Measurements from ENCODE around the gene LAMA3.

The LAMA3 gene

GRCh38 chr18:23824240-23824639 lies 135.0 kb downstream of the LAMA3 start:
- Histone ChIP-seq H3K36me3 (replicated peaks in 1 of 2; ENCODE audit: control insufficient read depth in 2 of 2, insufficient read depth in 2 of 2, low read length in 2 of 2) (no peaks in the 10 kb centered on the region), H3K18ac (ENCODE audit: low read length) (no peak overlapping the region), H2AK5ac (ENCODE audit: low read depth, low read length) (no peak overlapping the region), H4K91ac (ENCODE audit: low read depth, low read length, poor library complexity) (no peak overlapping the region), H2AFZ (ENCODE audit: low read length) (no peak overlapping the region), H3K4me3 (ENCODE audit: low read length in 2 of 2) (no peak overlapping the region), H3K14ac (ENCODE audit: low read length) (no peak overlapping the region), H2BK5ac (ENCODE audit: low read length) (no peak overlapping the region), H3K9ac (ENCODE audit: low read depth, low read length, poor library complexity) (no peak overlapping the region), H2BK12ac (ENCODE audit: low read length) (no peak overlapping the region), H3K27me3 (ENCODE audit: control insufficient read depth in 3 of 3, insufficient read depth in 3 of 3, low read depth in 1 of 3, low read length in 3 of 3) (peaks cover 0 to 2% (median 0%) of the 10 kb centered on the region in 3 experiments), H2BK120ac (ENCODE audit: low read depth, low read length) (no peak overlapping the region), H3K4ac (ENCODE audit: low read length) (no peak overlapping the region), H2BK15ac (ENCODE audit: low read length) (no peak overlapping the region), H3K4me1 (ENCODE audit: control insufficient read depth in 2 of 2, insufficient read depth in 1 of 2, low read depth in 1 of 2, low read length in 2 of 2) (peaks cover 0 to 3% of the 10 kb centered on the region in 2 donors), H3K23ac (ENCODE audit: low read depth, low read length, poor library complexity) (no peak overlapping the region), H4K8ac (ENCODE audit: low read depth, low read length) (no peak overlapping the region), H3K4me2 (ENCODE audit: insufficient read depth, low read length, poor library complexity, severe bottlenecking) (no peak overlapping the region), H3K79me1 (ENCODE audit: low read depth, low read length) (no peaks in the 10 kb centered on the region), H3K27ac (replicated peaks; ENCODE audit: low read length) (no peak overlapping the region), H3K9me3 (replicated peaks in 1 of 2; ENCODE audit: control insufficient read depth in 2 of 2, insufficient read depth in 1 of 2, low read depth in 1 of 2, low read length in 2 of 2) (no peaks in the 10 kb centered on the region)
- no CpG with 5 or more reads among the region's 2 CpGs for WGBS, 2 donors (ENCODE audit: extremely low coverage in 2 of 2, insufficient read length in 2 of 2, insufficient replicate concordance in 1 of 2)
- DNase-seq (ENCODE audit: low spot score): no peak

DNA sequence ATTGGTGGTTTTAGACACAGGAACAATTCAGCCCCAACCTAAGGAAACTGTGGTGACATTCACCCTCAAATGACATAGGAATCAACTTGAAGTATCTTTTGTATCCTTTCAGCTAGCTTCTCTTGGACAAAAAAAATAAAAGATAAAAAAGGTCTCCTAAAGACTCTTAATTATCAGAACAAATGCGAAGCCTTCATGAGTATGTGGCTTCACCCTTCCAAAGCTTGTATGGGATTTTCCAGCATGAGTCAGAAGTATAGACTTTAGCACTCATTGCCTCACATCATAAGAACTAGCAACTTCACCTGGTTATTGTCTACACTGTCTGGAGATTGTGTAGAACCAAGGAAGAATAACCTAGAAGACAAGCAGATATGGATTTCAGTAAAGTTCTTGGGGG lies 135.4 kb downstream of the LAMA3 start:
- Histone ChIP-seq H3K4me2 (ENCODE audit: insufficient read depth, low read length, poor library complexity, severe bottlenecking) (no peak overlapping the region), H3K23ac (ENCODE audit: low read depth, low read length, poor library complexity) (no peak overlapping the region), H3K4me1 (ENCODE audit: control insufficient read depth in 2 of 2, insufficient read depth in 1 of 2, low read depth in 1 of 2, low read length in 2 of 2) (peaks cover 0 to 3% of the 10 kb centered on the region in 2 donors), H2AK5ac (ENCODE audit: low read depth, low read length) (no peak overlapping the region), H4K91ac (ENCODE audit: low read depth, low read length, poor library complexity) (no peak overlapping the region), H2BK12ac (ENCODE audit: low read length) (no peak overlapping the region), H3K79me1 (ENCODE audit: low read depth, low read length) (no peaks in the 10 kb centered on the region), H2BK120ac (ENCODE audit: low read depth, low read length) (no peak overlapping the region), H3K4me3 (ENCODE audit: low read length in 2 of 2) (no peak overlapping the region), H3K18ac (ENCODE audit: low read length) (no peak overlapping the region), H2BK15ac (ENCODE audit: low read length) (no peak overlapping the region), H3K9me3 (replicated peaks in 1 of 2; ENCODE audit: control insufficient read depth in 2 of 2, insufficient read depth in 1 of 2, low read depth in 1 of 2, low read length in 2 of 2) (no peaks in the 10 kb centered on the region), H2AFZ (ENCODE audit: low read length) (no peak overlapping the region), H3K36me3 (replicated peaks in 1 of 2; ENCODE audit: control insufficient read depth in 2 of 2, insufficient read depth in 2 of 2, low read length in 2 of 2) (no peaks in the 10 kb centered on the region), H3K9ac (ENCODE audit: low read depth, low read length, poor library complexity) (no peak overlapping the region), H3K4ac (ENCODE audit: low read length) (no peak overlapping the region), H3K14ac (ENCODE audit: low read length) (no peak overlapping the region), H2BK5ac (ENCODE audit: low read length) (no peak overlapping the region), H3K27ac (replicated peaks; ENCODE audit: low read length) (no peak overlapping the region), H4K8ac (ENCODE audit: low read depth, low read length) (no peak overlapping the region), H3K27me3 (ENCODE audit: control insufficient read depth in 3 of 3, insufficient read depth in 3 of 3, low read depth in 1 of 3, low read length in 3 of 3) (peaks cover 0 to 2% (median 0%) of the 10 kb centered on the region in 3 experiments)
- DNase-seq (ENCODE audit: low spot score): no peak
- no CpG with 5 or more reads among the region's 1 CpG for whole genome bisulfite sequencing, 2 donors (ENCODE audit: extremely low coverage in 2 of 2, insufficient read length in 2 of 2, insufficient replicate concordance in 1 of 2)

- no peaks in the 10 kb centered on the region for H3K9me3 ChIP-seq (replicated peaks in 1 of 2; ENCODE audit: control insufficient read depth in 2 of 2, insufficient read depth in 1 of 2, low read depth in 1 of 2, low read length in 2 of 2)
- no peak overlapping the region for H3K4ac ChIP-seq (ENCODE audit: low read length)
- H3K18ac ChIP-seq (ENCODE audit: low read length): no peak overlapping the region
- no peak overlapping the region for H3K14ac ChIP-seq (ENCODE audit: low read length)
- DNase-seq (ENCODE audit: low spot score): no peak
- H3K79me1 ChIP-seq (ENCODE audit: low read depth, low read length): no peaks in the 10 kb centered on the region
- H4K8ac ChIP-seq (ENCODE audit: low read depth, low read length): no peak overlapping the region
- H4K91ac ChIP-seq (ENCODE audit: low read depth, low read length, poor library complexity): no peak overlapping the region
- peaks cover 0 to 3% of the 10 kb centered on the region in 2 donors for H3K4me1 ChIP-seq (ENCODE audit: control insufficient read depth in 2 of 2, insufficient read depth in 1 of 2, low read depth in 1 of 2, low read length in 2 of 2)
- peaks cover 0 to 7% (median 0%) of the 10 kb centered on the region in 3 experiments for H3K27me3 ChIP-seq (ENCODE audit: control insufficient read depth in 3 of 3, insufficient read depth in 3 of 3, low read depth in 1 of 3, low read length in 3 of 3)
- no peak overlapping the region for H2BK5ac ChIP-seq (ENCODE audit: low read length)
- H2BK120ac ChIP-seq (ENCODE audit: low read depth, low read length): no peak overlapping the region
- no peak overlapping the region for H3K9ac ChIP-seq (ENCODE audit: low read depth, low read length, poor library complexity)
- no peak overlapping the region for H2AK5ac ChIP-seq (ENCODE audit: low read depth, low read length)
- no peak overlapping the region for H2BK12ac ChIP-seq (ENCODE audit: low read length)
- H3K27ac ChIP-seq (replicated peaks; ENCODE audit: low read length): no peak overlapping the region
- no peak overlapping the region for H3K4me2 ChIP-seq (ENCODE audit: insufficient read depth, low read length, poor library complexity, severe bottlenecking)
- H3K4me3 ChIP-seq (ENCODE audit: low read length in 2 of 2): no peak overlapping the region
- no peak overlapping the region for H2BK15ac ChIP-seq (ENCODE audit: low read length)
- no CpG with 5 or more reads among the region's 2 CpGs for WGBS, 2 donors (ENCODE audit: extremely low coverage in 2 of 2, insufficient read length in 2 of 2, insufficient replicate concordance in 1 of 2)
- H3K23ac ChIP-seq (ENCODE audit: low read depth, low read length, poor library complexity): no peak overlapping the region
- no peak overlapping the region for H2AFZ ChIP-seq (ENCODE audit: low read length)
- H3K36me3 ChIP-seq (replicated peaks in 1 of 2; ENCODE audit: control insufficient read depth in 2 of 2, insufficient read depth in 2 of 2, low read length in 2 of 2): no peaks in the 10 kb centered on the region
Measured at GRCh38 chr18:23825496-23825895, 136.2 kb downstream of the LAMA3 start.

DNA sequence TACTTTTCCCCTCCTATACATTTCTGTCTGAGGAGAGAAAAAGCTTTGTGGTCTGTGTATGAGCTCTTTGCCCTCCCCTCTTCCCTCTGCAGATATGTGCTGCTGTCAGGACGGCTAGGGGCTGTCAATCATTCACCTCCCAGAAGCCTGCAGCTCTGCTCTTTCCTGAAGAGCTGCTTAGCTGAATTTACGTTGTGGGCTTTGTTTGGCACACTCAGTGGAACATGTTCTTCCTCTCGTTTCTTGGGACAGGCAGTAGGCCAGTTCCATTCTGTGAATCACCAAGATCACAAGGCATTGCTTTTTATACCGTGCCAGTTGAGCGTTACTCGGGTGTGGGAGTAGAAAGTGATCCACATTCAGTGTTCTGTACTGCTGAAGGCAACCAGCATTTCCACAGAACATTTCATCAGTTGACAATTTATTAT lies 136.7 kb downstream of the LAMA3 start:
- Histone ChIP-seq H3K79me1 (ENCODE audit: low read depth, low read length) (no peaks in the 10 kb centered on the region), H2BK120ac (ENCODE audit: low read depth, low read length) (no peak overlapping the region), H2BK5ac (ENCODE audit: low read length) (no peak overlapping the region), H2AFZ (ENCODE audit: low read length) (no peak overlapping the region), H3K9ac (ENCODE audit: low read depth, low read length, poor library complexity) (no peak overlapping the region), H4K8ac (ENCODE audit: low read depth, low read length) (no peak overlapping the region), H3K4me3 (ENCODE audit: low read length in 2 of 2) (no peak overlapping the region), H2AK5ac (ENCODE audit: low read depth, low read length) (no peak overlapping the region), H3K4ac (ENCODE audit: low read length) (no peak overlapping the region), H3K27me3 (ENCODE audit: control insufficient read depth in 3 of 3, insufficient read depth in 3 of 3, low read depth in 1 of 3, low read length in 3 of 3) (peaks cover 0 to 7% (median 0%) of the 10 kb centered on the region in 3 experiments), H3K23ac (ENCODE audit: low read depth, low read length, poor library complexity) (no peak overlapping the region), H3K4me1 (ENCODE audit: control insufficient read depth in 2 of 2, insufficient read depth in 1 of 2, low read depth in 1 of 2, low read length in 2 of 2) (peaks cover 0 to 3% of the 10 kb centered on the region in 2 donors), H2BK12ac (ENCODE audit: low read length) (no peak overlapping the region), H3K18ac (ENCODE audit: low read length) (no peak overlapping the region), H2BK15ac (ENCODE audit: low read length) (no peak overlapping the region), H3K27ac (replicated peaks; ENCODE audit: low read length) (no peak overlapping the region), H3K36me3 (replicated peaks in 1 of 2; ENCODE audit: control insufficient read depth in 2 of 2, insufficient read depth in 2 of 2, low read length in 2 of 2) (no peaks in the 10 kb centered on the region), H4K91ac (ENCODE audit: low read depth, low read length, poor library complexity) (no peak overlapping the region), H3K14ac (ENCODE audit: low read length) (no peak overlapping the region), H3K4me2 (ENCODE audit: insufficient read depth, low read length, poor library complexity, severe bottlenecking) (no peak overlapping the region), H3K9me3 (replicated peaks in 1 of 2; ENCODE audit: control insufficient read depth in 2 of 2, insufficient read depth in 1 of 2, low read depth in 1 of 2, low read length in 2 of 2) (no peaks in the 10 kb centered on the region)
- DNase-seq (ENCODE audit: low spot score): no peak
- WGBS, 2 donors (ENCODE audit: extremely low coverage in 2 of 2, insufficient read length in 2 of 2, insufficient replicate concordance in 1 of 2): no CpG with 5 or more reads among the region's 6 CpGs

Data from neuronal stem cell (in vitro differentiated cells).